Activated T-helper 1 cell treated with Interleukin-2 at 50 U/mL for 16 hours (primary cell): ENCODE measurements around the gene ERGIC2.
"Not testable (repeated sequence)": the region's sequence is repeated elsewhere in the genome, so short reads cannot be mapped to it uniquely, and the experiment has no call there.

Experiments used
- DNase-seq: peaks from one replicate; pipeline ENCODE4 v3.0.0-alpha.2; 2020; ENCODE audit warnings: low read depth

ERGIC2 gene

DNA sequence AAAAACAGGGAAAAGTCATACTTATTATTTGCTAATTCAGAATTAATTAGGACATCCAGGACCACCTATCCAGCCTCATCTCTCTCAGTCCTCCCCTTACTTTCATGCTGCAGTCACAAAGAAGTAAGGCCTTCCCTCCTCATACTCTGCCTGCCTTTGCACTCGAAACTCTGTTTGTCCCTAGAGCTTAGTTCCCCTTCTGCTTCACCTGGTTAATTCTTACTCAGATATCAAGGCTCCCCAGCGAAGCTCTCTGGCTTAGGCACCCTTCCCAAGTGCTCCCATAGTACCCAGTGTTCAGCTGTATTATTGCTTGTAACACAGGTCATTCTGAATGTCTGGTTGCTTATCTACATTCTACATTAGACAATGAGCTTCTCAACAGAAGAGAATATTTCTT, 81.3 kb downstream of the ERGIC2 start:
- DNase-seq: no peak

GRCh38 chr12:29291226-29291625, 89.7 kb downstream of the ERGIC2 start:
- DNase-seq: no peak

GRCh38 chr12:29290475-29290874, 90.5 kb downstream of the ERGIC2 start:
- DNase-seq: not testable (repeated sequence)

GRCh38 chr12:29288031-29288430, 92.9 kb downstream of the ERGIC2 start:
- DNase-seq: no peak

DNA sequence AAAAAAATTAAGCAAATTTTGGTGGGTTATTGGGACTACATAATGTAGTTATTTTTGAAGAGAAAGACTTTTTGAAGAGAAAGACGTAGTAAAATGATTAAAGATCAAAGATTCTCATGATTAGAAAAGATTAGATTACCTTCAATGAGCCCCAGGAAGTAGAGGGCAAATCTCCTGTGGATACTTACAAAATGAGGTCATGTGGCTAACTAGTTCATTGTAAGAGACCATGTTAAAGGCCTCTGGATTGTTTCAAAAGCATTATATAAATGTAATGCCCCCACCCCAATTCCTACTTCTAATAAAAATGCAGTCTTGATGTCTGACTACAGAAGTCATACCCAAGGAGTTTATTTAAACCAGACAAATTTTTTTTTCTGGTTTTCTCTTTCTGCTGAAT, 93.3 kb downstream of the ERGIC2 start:
- no peak for DNase-seq
